Activated CD4-positive, CD25-positive, alpha-beta regulatory T cell treated with anti-CD3 and anti-CD28 coated beads, Interleukin-2, amount 50 U/mL, for 24 hours (primary cell): Measurements from ENCODE around the gene DAZ2.
"Not testable (repeated sequence)": the region's sequence is repeated elsewhere in the genome, so short reads cannot be mapped to it uniquely, and the experiment has no call there.

Source experiments
- ATAC-seq, 2 donors: fragments of 150-1000 bp; cut with Tn5 transposase; one replicate each; pipeline ENCODE4 v1.10.0; 2021; ENCODE audit warnings: mild to moderate bottlenecking in 1 of 2, moderate library complexity in 1 of 2

Gene DAZ2, protein sequence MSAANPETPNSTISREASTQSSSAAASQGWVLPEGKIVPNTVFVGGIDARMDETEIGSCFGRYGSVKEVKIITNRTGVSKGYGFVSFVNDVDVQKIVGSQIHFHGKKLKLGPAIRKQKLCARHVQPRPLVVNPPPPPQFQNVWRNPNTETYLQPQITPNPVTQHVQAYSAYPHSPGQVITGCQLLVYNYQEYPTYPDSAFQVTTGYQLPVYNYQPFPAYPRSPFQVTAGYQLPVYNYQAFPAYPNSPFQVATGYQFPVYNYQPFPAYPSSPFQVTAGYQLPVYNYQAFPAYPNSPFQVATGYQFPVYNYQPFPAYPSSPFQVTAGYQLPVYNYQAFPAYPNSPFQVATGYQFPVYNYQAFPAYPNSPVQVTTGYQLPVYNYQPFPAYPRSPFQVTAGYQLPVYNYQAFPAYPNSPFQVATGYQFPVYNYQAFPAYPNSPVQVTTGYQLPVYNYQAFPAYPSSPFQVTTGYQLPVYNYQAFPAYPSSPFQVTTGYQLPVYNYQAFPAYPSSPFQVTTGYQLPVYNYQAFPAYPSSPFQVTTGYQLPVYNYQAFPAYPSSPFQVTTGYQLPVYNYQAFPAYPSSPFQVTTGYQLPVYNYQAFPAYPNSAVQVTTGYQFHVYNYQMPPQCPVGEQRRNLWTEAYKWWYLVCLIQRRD

GRCh38 chrY:23219233-23219632, at the start of gene DAZ2:
TSS of gene DAZ2 (plus strand) at chrY:23219533. CDS start at chrY:23219741, 208 bp downstream.
- ATAC-seq = not testable (repeated sequence)

- not testable (repeated sequence) for ATAC-seq
Measured at GRCh38 chrY:23198908-23199307, 20.4 kb upstream of the DAZ2 start, which contains the start of gene DAZ1. TSS of gene DAZ1 (minus strand) at chrY:23199008. CDS start at chrY:23198800, 208 bp downstream.

DNA sequence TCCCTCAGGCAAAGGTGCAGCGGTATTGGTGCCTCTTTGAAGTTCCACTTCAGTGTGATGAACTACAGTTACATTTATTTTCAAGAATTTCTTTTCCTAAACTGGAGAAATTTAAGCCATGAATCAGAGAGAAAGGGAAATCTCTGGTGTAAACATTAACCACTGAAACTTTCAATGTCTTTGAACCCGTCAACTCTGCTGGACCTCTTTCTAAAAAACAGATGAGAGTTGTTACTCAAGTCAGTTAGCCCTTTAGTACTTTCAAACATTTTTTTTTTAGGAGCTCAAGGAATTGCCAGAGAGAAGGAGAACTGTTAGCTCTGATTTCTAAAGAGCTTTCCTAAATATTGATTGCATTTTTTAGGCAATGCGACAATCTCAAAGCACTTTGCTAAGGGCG, 11.9 kb upstream of the DAZ2 start:
- not testable (repeated sequence) for ATAC-seq

DNA sequence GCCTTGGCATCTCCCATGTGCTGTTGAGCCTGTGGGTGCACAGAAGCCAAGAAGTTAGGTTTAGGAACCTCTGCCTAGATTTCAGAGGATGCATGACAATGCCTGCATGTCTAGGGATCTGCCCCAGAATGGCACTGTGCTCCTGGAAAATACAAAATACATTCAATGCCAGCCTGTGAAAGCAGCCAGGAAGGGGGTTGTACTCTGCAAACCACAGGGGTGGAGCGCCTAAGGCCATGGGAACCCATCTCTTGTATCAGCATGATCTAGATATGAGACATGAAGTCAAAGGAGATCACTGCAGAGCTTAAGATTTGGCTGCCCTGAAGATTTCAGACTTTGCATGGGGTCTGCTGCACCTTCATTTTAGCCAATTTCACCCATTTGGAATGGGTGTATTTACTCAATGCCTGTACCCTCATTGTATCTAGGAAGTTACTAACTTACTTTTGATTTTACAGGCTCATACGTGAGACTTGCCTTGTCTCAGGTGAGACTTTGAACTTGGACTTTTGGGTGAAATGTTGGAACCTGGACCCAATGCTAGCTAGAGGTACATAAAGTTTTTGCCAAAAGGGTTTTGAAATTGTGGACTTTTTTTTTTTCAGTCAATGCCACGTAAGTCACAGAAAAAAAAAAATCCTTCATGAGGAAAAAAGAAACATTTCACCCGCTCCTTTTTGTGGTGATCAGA, 9.4 kb upstream of the DAZ2 start:
- not testable (repeated sequence) for ATAC-seq

GRCh38 chrY:23210681-23211080, 8.7 kb upstream of the DAZ2 start:
- ATAC-seq = not testable (repeated sequence)
